GM12878 (cell line): Measurements from ENCODE around the gene HSPA12B. TPM values are rescaled to one million over a fixed set of nuclear protein-coding genes. Genes with fewer than 3 reads are reported as not detected.

Experiments
- ATAC-seq: fragments of 200-7000 bp; cut with Tn5 transposase; 3 replicates; pipeline ENCODE4 v1.9.1; 2020; ENCODE audit warnings: mild to moderate bottlenecking, moderate library complexity
- BruUV-seq: library from RNA; stranded (reverse); fragments of 400-500 nt; replicated peaks from 2 replicates; lab custom pipeline; 2021; lab: Mats Ljungman, UMichigan
- CTCF ChIA-PET: fragments of 300-600 bp; sonication (Branson Sonifier 250); formaldehyde crosslinking; extraction: SDS; loops from one replicate; lab custom pipeline; 2021; ENCODE audit warnings: inconsistent platforms; lab: Yijun Ruan, JAX
- POLR2A ChIA-PET: fragments of 350-600 bp; formaldehyde crosslinking; extraction: SDS; loops from one replicate; lab custom pipeline; 2021; ENCODE audit warnings: inconsistent platforms; lab: Charles Lee
- RAD21 ChIA-PET: fragments of 300-600 bp; sonication (Branson Sonifier 250); formaldehyde crosslinking; loops from one replicate; lab custom pipeline; 2023; ENCODE audit warnings: antibody characterized with exemption; ENCODE audit not compliant: unreplicated experiment; lab: Charles Lee
- SMC1A ChIA-PET: fragments of 300-600 bp; sonication (Branson Sonifier 250); formaldehyde crosslinking; loops from one replicate; lab custom pipeline; 2023; ENCODE audit not compliant: unreplicated experiment, uncharacterized antibody; lab: Charles Lee
- DNase-seq: peaks from one replicate; pipeline ENCODE4 v3.0.0-alpha.2; 2011; ENCODE audit warnings: low read depth, low spot score
- FAIRE-seq: peaks from 3 replicates; lab custom pipeline; 2011; peaks lifted over from hg19 to GRCh38; lab: Jason Lieb, UNC
- H2AFZ ChIP-seq: 2 replicates; pipeline ENCODE4 v1.6.0; 2011; ENCODE audit warnings: low read depth, low read length, control low read depth; ENCODE audit not compliant: control insufficient read depth
- H3K27ac ChIP-seq: 2 replicates; pipeline ENCODE4 v1.5.1; 2011; ENCODE audit warnings: control low read depth; ENCODE audit not compliant: control insufficient read depth, insufficient read depth
- H3K27me3 ChIP-seq, 2 experiments: replicated peaks in 1 of 2; 2 replicates each; pipeline versions ENCODE4 v1.6.0 to v1.6.1; 2011; ENCODE audit warnings: low read length in 1 of 2; ENCODE audit not compliant: control insufficient read depth in 2 of 2, insufficient read depth in 2 of 2
- H3K36me3 ChIP-seq, 2 experiments: 2 replicates each; pipeline ENCODE4 v1.5.1; 2011; ENCODE audit warnings: low read length in 1 of 2; ENCODE audit not compliant: control insufficient read depth in 2 of 2, insufficient read depth in 2 of 2
- H3K4me1 ChIP-seq: 2 replicates; pipeline ENCODE4 v1.6.1; 2011; ENCODE audit warnings: mild to moderate bottlenecking, low read length, moderate library complexity, mixed read lengths; ENCODE audit not compliant: control insufficient read depth, insufficient read depth
- H3K4me2 ChIP-seq: 2 replicates; pipeline ENCODE4 v1.6.0; 2011; ENCODE audit warnings: control low read depth; ENCODE audit not compliant: control insufficient read depth, insufficient read depth
- H3K4me3 ChIP-seq: fragments of 200-600 bp; sonication (generic); 2 replicates; pipeline ENCODE4 v1.5.1; 2016
- H3K79me2 ChIP-seq: 2 replicates; pipeline ENCODE4 v1.6.0; 2011; ENCODE audit warnings: low read length; ENCODE audit not compliant: control insufficient read depth, insufficient read depth
- H3K9ac ChIP-seq: 2 replicates; pipeline ENCODE4 v1.8.0; 2011; ENCODE audit warnings: low read length, control low read depth, mixed read lengths; ENCODE audit not compliant: control insufficient read depth, insufficient read depth
- H3K9me3 ChIP-seq: replicated peaks from 3 replicates; pipeline ENCODE4 v1.5.1; 2011; ENCODE audit warnings: mild to moderate bottlenecking, low read length; ENCODE audit not compliant: control insufficient read depth, insufficient read depth
- H4K20me1 ChIP-seq: 2 replicates; pipeline ENCODE4 v1.6.0; 2011; ENCODE audit not compliant: control insufficient read depth, insufficient read depth
- EED ChIP-seq: sonication (generic); IDR thresholded peaks from 2 replicates; pipeline ENCODE4 v1.6.1; 2016; ENCODE audit warnings: antibody characterized with exemption, low read depth
- IKZF1 ChIP-seq: fragments of 450-650 bp; conservative IDR thresholded peaks from 2 replicates; pipeline ENCODE4 v1.6.1; 2017; ENCODE audit warnings: antibody characterized with exemption, mild to moderate bottlenecking
- NFXL1 ChIP-seq: fragments of 450-650 bp; IDR thresholded peaks from 2 replicates; pipeline ENCODE4 v1.6.1; 2017; ENCODE audit warnings: antibody characterized with exemption, mild to moderate bottlenecking, borderline replicate concordance
- POU2F2 ChIP-seq: IDR thresholded peaks from 3 replicates; pipeline ENCODE4 v1.6.1; 2011; ENCODE audit warnings: low read depth, mild to moderate bottlenecking, low read length, borderline replicate concordance
- RBBP5 ChIP-seq: fragments of 200-600 bp; sonication (generic); conservative IDR thresholded peaks from 2 replicates; pipeline ENCODE4 v1.6.1; 2016
- RELA ChIP-seq: fragments of 450-650 bp; IDR thresholded peaks from 2 replicates; pipeline ENCODE4 v1.8.0; 2014; ENCODE audit warnings: borderline replicate concordance; ENCODE audit not compliant: partially characterized antibody
- SMARCA5 ChIP-seq: fragments of 450-650 bp; IDR thresholded peaks from 2 replicates; pipeline ENCODE4 v1.6.1; 2017; ENCODE audit warnings: mild to moderate bottlenecking
- ZNF217 ChIP-seq: fragments of 450-650 bp; IDR thresholded peaks from 2 replicates; pipeline ENCODE4 v1.6.1; 2017; ENCODE audit warnings: antibody characterized with exemption, mild to moderate bottlenecking
- WGBS: methylation state at CpG from one replicate; pipeline ENCODE4 v1.1.6; 2016; ENCODE audit warnings: low lambda C conversion rate; ENCODE audit not compliant: insufficient replicate concordance, insufficient coverage; ENCODE audit errors: missing lambda C conversion rate; 5-methylcytosine and 5-hydroxymethylcytosine counted together
- in situ Hi-C: fragments of 300-500 bp; cut with MboI; formaldehyde crosslinking; loops from 9 replicates; pipeline ENCODE4 v1.14.3; 2018; ENCODE audit warnings: mixed read lengths
- intact Hi-C: fragments of 100-400 bp; cut with micrococcal nuclease; formaldehyde crosslinking; loops from one replicate; pipeline ENCODE4 v1.14.2; 2022; ENCODE audit not compliant: unreplicated experiment
- polyA plus RNA-seq, 11 experiments: library from polyadenylated mRNA; depleted of rRNA in 4 of 11; unstranded in 6 of 11; stranded (reverse) in 5 of 11; fragments of >200 nt; fragmentation: Nextera tagmentation in 4 of 11; fragmentation: Illumina TruSeq in 1 of 11; extraction: Ambion mirVana in 4 of 11; extraction: Trizol in 1 of 11; gene quantifications; 1 replicate in 1 of 11; 2 replicates in 10 of 11; pipeline versions ENCODE4 v1.2.1 to v1.2.3, GENCODE V29; 2011 to 2016; ENCODE audit warnings: inconsistent platforms in 2 of 11, missing spikeins in 2 of 11, low read depth in 1 of 11
- total RNA-seq, 4 experiments: library from RNA; depleted of rRNA in 3 of 4; stranded (reverse); fragments of >200 nt in 3 of 4; fragmentation: Illumina TruSeq in 1 of 4; extraction: Trizol in 1 of 4; gene quantifications; 2 replicates each; pipeline versions ENCODE4 v1.2.1 to v1.2.3, GENCODE V29; 2013 to 2021
- TF ChIP-seq, protein P1 (sequence below): fragments of 450-650 bp; IDR thresholded peaks from 2 replicates; pipeline ENCODE4 v1.6.1; 2017; ENCODE audit warnings: mild to moderate bottlenecking

HSPA12B gene
- total and polyA plus RNA-seq, 10 of the 15 experiments (the other 5 are each of a cell fraction or from before 2014, with no cell fraction given): 0.08 TPM; not detected in 9

DNA sequence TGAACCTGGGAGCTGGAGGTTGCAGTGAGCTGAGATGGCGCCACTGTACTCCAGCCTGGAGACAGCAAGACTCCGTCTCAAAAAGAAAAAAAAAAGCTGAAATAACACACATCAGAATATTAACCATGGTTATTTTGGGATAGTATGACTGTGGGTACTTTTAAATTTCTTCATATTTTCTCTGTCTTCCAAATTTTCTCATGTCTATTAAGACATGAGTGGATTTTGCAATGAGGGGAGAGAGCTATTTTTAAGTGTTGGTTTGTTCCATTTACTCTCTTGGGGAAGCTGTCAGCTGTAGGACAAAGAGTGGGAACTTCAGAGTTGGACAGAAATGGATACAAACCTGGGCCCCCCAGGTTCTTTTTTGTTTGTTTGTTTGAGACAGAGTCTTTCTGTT, 24.8 kb downstream of the HSPA12B start (continued):
- no peak for TF ChIP-seq IKZF1
- no peak for TF ChIP-seq RELA
- TF ChIP-seq, protein P1, sequence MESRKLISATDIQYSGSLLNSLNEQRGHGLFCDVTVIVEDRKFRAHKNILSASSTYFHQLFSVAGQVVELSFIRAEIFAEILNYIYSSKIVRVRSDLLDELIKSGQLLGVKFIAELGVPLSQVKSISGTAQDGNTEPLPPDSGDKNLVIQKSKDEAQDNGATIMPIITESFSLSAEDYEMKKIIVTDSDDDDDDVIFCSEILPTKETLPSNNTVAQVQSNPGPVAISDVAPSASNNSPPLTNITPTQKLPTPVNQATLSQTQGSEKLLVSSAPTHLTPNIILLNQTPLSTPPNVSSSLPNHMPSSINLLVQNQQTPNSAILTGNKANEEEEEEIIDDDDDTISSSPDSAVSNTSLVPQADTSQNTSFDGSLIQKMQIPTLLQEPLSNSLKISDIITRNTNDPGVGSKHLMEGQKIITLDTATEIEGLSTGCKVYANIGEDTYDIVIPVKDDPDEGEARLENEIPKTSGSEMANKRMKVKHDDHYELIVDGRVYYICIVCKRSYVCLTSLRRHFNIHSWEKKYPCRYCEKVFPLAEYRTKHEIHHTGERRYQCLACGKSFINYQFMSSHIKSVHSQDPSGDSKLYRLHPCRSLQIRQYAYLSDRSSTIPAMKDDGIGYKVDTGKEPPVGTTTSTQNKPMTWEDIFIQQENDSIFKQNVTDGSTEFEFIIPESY: no peak

DNA sequence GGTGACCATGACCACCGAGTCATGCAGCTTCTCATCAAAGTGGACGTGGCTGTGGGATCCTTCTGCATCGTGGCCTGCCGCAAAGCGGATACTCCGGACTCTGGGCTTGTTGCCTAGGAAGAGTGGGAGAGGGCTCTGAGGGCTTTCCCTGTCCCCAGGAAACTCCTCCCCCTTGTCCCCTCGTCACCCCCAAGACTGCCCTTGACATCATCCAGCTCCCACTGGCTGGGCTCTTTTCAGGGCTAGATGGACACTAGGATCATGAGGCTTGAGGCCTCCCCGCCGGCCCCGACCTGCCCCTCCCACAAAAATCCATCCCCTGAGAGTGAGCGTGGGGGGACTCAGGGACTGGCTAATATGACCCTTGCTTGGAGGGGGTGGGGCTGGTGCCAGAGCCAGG, 26.1 kb downstream of the HSPA12B start:
- no peak overlapping the region for H3K9ac ChIP-seq
- CTCF ChIA-PET: interaction anchor here (1.6 to 3.3 kb wide), 2 partner anchors 9 to 96 kb away, joined by 4 to 29 read pairs; partner anchors contain the start of gene ADISSP
- TF ChIP-seq POU2F2: no peak
- TF ChIP-seq RBBP5: no peak
- TF ChIP-seq EED: no peak
- no peak for TF ChIP-seq SMARCA5
- TF ChIP-seq ZNF217: no peak
- TF ChIP-seq NFXL1: no peak
- TF ChIP-seq, all 136 proteins: peak for 0
- in situ Hi-C loops (no loop called here), intact Hi-C loops (no loop called here)
- H3K4me1 ChIP-seq: peaks cover 5% of the 10 kb centered on the region; the same call in 1 of the 2 replicates
- peaks cover 0 to 2% of the 10 kb centered on the region in 2 experiments; a peak in 1 of 4 replicates for H3K36me3 ChIP-seq
- no peaks in the 10 kb centered on the region for H3K79me2 ChIP-seq
- ChIA-PET SMC1A (interaction anchor here (2.0 kb wide), 1 partner anchor 11 kb away, joined by 6 read pairs; no protein-coding TSS in a partner anchor), POLR2A (no interaction called here), RAD21 (no interaction called here)
- no peak overlapping the region for H3K4me2 ChIP-seq
- BruUV-seq: no TSS peak
- H3K27ac ChIP-seq: no peak overlapping the region
- H4K20me1 ChIP-seq: no peaks in the 10 kb centered on the region
- H2AFZ ChIP-seq: no peak overlapping the region
- no peaks in the 10 kb centered on the region for H3K27me3 ChIP-seq
- FAIRE-seq: no peak
- H3K9me3 ChIP-seq: no peaks in the 10 kb centered on the region
- no peak for DNase-seq
- 77% methylated on average over 11 of the region's 11 CpGs for WGBS
- no peak overlapping the region for H3K4me3 ChIP-seq
- ATAC-seq: no peak
